Stimulated activated naive CD8-positive, alpha-beta T cell treated with anti-CD3 and anti-CD28 coated beads, Interleukin-15, Interleukin-2, amounts not matched to agents 100 ng/mL and 50 ng/mL, for 24 hours (primary cell): ENCODE data around the gene IMPDH1.

Experiments
- H3K27ac Mint-ChIP-seq: one replicate; pipeline ENCODE4 v1.8.0; 2021; ENCODE audit warnings: mild to moderate bottlenecking, mixed read lengths
- H3K27me3 Mint-ChIP-seq: one replicate; pipeline ENCODE4 v1.8.0; 2021; ENCODE audit warnings: mixed read lengths
- H3K36me3 Mint-ChIP-seq: one replicate; pipeline ENCODE4 v1.8.0; 2021; ENCODE audit warnings: low read depth, mixed read lengths
- H3K4me1 Mint-ChIP-seq: one replicate; pipeline ENCODE4 v1.8.0; 2021; ENCODE audit warnings: low read depth, mixed read lengths
- H3K4me3 Mint-ChIP-seq: one replicate; pipeline ENCODE4 v1.8.0; 2021; ENCODE audit warnings: mild to moderate bottlenecking, mixed read lengths
- H3K9me3 Mint-ChIP-seq: one replicate; pipeline ENCODE4 v1.8.0; 2021; ENCODE audit warnings: mixed read lengths

IMPDH1 gene

GRCh38 chr7:128389618-128390329, 20.0 kb downstream of the IMPDH1 start:
- Mint-ChIP-seq H3K36me3 (no peaks in the 10 kb centered on the region), H3K4me1 (no peaks in the 10 kb centered on the region), H3K4me3 (no peak overlapping the region), H3K27ac (no peak overlapping the region), H3K9me3 (no peaks in the 10 kb centered on the region), H3K27me3 (peaks cover 6% of the 10 kb centered on the region)

- no peak overlapping the region for H3K4me3 Mint-ChIP-seq
- peaks cover 6% of the 10 kb centered on the region for H3K27me3 Mint-ChIP-seq
- H3K36me3 Mint-ChIP-seq = no peaks in the 10 kb centered on the region
- no peaks in the 10 kb centered on the region for H3K9me3 Mint-ChIP-seq
- no peak overlapping the region for H3K27ac Mint-ChIP-seq
- H3K4me1 Mint-ChIP-seq = no peaks in the 10 kb centered on the region
These were observed 20.6 kb downstream of the IMPDH1 start for GRCh38 chr7:128389085-128389617.

DNA sequence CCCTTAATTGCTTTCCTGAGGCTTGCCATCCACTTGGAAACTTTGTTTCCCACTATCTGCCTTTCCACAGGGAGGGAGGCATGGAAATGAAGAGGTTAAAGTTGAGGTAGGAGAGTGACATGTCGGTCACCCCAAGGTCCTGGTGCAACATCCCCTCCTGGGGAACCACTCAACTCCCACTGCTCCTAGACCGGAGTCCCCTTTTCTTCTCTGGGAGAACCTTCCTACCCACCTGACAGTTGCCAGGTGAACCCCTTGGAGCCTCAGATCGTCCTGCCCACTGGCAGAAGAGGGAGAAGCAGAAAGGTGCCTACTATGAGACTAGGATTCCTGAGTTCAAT, 21.7 kb downstream of the IMPDH1 start:
- peaks cover 6% of the 10 kb centered on the region for H3K27me3 Mint-ChIP-seq
- H3K4me3 Mint-ChIP-seq = no peak overlapping the region
- no peak overlapping the region for H3K27ac Mint-ChIP-seq
- no peaks in the 10 kb centered on the region for H3K9me3 Mint-ChIP-seq
- H3K4me1 Mint-ChIP-seq = no peaks in the 10 kb centered on the region
- no peaks in the 10 kb centered on the region for H3K36me3 Mint-ChIP-seq

- no peaks in the 10 kb centered on the region for H3K9me3 Mint-ChIP-seq
- no peaks in the 10 kb centered on the region for H3K36me3 Mint-ChIP-seq
- no peak overlapping the region for H3K27ac Mint-ChIP-seq
- H3K4me1 Mint-ChIP-seq = no peaks in the 10 kb centered on the region
- H3K27me3 Mint-ChIP-seq = peaks cover 6% of the 10 kb centered on the region
- H3K4me3 Mint-ChIP-seq = no peak overlapping the region
These were observed 22.3 kb downstream of the IMPDH1 start for GRCh38 chr7:128387216-128388144.

DNA sequence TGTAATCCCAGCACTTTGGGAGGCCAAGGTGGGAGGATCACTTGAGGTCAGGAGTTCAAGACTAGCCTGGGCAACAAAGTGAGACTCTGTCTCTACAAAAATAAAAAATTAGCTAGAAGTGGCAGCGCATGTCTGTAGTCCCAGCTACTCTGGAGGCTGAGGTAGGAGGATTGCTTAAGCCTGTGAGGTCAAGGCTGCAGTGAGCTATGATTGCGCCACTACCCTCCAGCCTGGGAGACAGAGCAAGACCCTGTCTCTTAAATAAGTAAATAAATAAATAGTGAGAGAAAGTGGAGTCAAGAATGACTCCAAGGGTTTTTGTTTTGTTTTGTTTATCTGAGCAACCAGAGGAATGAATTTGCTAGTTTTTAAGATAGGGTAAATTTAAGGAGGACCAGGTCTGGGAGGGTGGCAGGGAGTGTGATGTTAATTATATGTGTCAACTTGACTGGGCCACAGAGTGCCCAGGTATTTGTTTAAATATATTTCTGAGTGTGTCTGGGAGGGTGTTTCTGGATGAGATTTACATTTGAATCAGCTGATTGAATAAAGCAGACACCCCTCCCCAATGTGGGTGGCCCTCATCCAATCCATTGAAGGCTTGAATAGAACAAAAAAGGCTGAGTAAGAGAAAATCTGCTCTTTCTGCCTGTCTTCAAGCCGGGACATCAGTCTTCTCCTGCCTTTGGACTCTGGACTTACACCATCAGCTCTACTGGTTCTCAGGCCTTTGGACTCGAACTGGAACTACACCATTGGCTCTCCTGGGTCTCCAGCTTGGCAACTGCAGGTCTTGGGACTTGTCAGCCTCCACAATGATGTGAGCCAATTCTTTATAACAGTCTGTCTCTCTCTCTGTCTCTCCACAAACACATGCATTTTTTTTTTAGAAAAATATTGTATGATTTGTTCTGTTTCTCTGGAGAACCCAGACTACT, 23.5 kb downstream of the IMPDH1 start:
- no peaks in the 10 kb centered on the region for H3K4me1 Mint-ChIP-seq
- no peaks in the 10 kb centered on the region for H3K9me3 Mint-ChIP-seq
- H3K4me3 Mint-ChIP-seq = no peak overlapping the region
- no peak overlapping the region for H3K27ac Mint-ChIP-seq
- H3K36me3 Mint-ChIP-seq = no peaks in the 10 kb centered on the region
- H3K27me3 Mint-ChIP-seq = peaks cover 6% of the 10 kb centered on the region

DNA sequence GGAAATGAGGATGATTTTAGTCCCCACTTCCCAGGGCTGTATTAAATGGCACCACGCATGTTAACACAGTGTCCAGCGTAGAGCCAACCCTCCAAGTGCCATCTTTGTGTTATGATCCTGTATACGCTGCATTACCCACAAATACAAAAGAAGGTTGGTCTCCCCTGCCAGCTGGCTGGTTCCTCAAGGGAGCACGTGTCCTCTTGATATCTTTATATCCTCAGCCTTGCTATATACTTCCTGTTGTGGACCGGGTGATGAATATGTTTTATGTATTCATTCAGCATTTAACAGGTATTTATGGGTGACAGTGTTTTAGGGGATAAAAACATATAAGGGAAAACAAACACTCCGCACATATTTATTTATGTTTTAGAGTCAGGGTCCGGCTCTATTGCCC, 25.1 kb downstream of the IMPDH1 start:
- H3K27me3 Mint-ChIP-seq = peaks cover 6% of the 10 kb centered on the region
- H3K4me1 Mint-ChIP-seq = no peaks in the 10 kb centered on the region
- no peak overlapping the region for H3K4me3 Mint-ChIP-seq
- H3K36me3 Mint-ChIP-seq = no peaks in the 10 kb centered on the region
- H3K27ac Mint-ChIP-seq = no peak overlapping the region
- no peaks in the 10 kb centered on the region for H3K9me3 Mint-ChIP-seq

- Mint-ChIP-seq H3K4me1 (no peaks in the 10 kb centered on the region), H3K9me3 (no peaks in the 10 kb centered on the region), H3K27ac (no peak overlapping the region), H3K36me3 (no peaks in the 10 kb centered on the region), H3K4me3 (no peak overlapping the region), H3K27me3 (peaks cover 6% of the 10 kb centered on the region)
These were observed 26.0 kb downstream of the IMPDH1 start for GRCh38 chr7:128383776-128384175.

GRCh38 chr7:128381161-128381821, 28.5 kb downstream of the IMPDH1 start:
- Mint-ChIP-seq H3K27ac (no peak overlapping the region), H3K27me3 (no peaks in the 10 kb centered on the region), H3K36me3 (no peaks in the 10 kb centered on the region), H3K4me3 (no peak overlapping the region), H3K9me3 (no peaks in the 10 kb centered on the region), H3K4me1 (no peaks in the 10 kb centered on the region)

DNA sequence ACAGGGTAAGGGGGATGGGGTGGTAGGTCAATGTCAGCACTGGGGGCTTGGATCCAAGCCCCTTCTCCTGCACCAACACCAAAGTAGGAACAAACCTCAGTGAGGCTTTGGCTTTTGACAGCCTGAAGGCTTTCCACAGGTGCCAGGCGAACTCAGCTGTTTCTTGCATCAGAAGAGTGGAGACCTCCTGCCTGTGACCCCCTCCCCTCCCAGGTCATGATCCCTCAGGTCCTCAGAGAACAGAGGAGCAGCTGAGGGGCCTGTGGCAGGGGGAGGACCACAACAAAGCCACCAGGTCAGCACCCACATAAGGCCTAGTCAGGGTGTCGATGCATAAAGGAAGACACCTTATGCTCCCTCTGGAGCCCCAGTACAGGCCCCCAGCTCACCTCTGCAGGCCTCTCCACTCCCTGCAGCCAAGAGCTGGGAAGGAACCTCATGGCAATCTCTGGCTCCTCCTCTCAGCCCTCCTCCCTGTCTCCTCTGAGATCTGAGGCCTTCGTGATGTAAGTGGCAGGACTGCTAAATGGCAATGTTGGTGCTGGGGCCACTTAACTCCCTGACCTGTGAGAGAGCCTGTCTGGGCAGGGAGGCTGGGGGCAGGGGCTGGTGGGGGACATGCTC, 29.2 kb downstream of the IMPDH1 start:
- H3K4me1 Mint-ChIP-seq = no peaks in the 10 kb centered on the region
- H3K27ac Mint-ChIP-seq = no peak overlapping the region
- no peaks in the 10 kb centered on the region for H3K9me3 Mint-ChIP-seq
- H3K4me3 Mint-ChIP-seq = no peak overlapping the region
- H3K27me3 Mint-ChIP-seq = no peaks in the 10 kb centered on the region
- no peaks in the 10 kb centered on the region for H3K36me3 Mint-ChIP-seq

DNA sequence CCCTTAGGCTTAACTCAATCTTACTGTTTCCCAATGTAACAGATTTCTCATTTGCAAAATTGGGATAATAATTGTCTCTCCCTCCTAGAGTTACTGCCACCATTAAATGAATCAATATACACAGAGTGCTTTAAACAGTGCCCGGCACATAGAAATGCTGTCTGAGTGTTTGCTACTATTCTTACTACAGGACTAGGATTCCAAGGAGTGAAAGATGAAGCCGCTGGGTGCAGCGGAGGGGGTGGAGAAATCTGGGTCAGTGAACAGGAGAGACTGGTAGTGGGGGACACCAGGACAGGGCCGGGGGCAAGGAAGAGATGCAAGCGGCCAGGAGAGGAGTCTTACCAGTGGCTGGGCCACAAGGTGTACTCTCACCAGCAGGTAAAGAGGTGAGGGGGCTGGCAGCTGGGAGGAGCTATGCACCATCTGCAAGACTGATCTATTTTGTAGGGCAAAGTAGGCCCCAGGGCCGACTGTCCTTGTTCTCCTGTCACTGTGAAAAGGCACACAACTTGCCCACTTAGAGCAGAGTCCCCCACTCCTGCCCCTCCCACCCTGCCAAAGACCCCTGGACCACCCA, 29.8 kb downstream of the IMPDH1 start:
- Mint-ChIP-seq H3K36me3 (no peaks in the 10 kb centered on the region), H3K4me1 (no peaks in the 10 kb centered on the region), H3K4me3 (no peak overlapping the region), H3K27me3 (no peaks in the 10 kb centered on the region), H3K9me3 (no peaks in the 10 kb centered on the region), H3K27ac (no peak overlapping the region)

DNA sequence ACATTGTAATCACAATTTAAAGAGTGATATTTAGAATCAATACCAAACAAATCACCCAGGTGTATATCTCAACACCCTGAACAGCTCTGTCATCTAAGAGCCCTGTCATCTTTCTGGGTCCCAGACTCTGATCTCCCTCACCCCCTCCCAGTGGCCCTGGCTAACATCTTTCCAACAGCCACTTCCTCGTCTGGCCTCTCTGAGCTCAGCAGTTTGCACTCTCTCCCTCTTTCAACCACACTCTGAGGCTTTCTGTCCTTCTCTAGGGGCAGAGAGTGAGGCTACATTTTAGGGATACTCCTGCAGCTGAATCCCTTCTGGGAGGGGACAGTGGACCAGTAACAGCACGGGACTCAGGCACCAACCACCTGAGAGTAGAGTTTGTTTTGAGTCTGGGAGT, 31.1 kb downstream of the IMPDH1 start:
- Mint-ChIP-seq H3K9me3 (no peaks in the 10 kb centered on the region), H3K27ac (no peak overlapping the region), H3K27me3 (peaks cover 5% of the 10 kb centered on the region), H3K36me3 (no peaks in the 10 kb centered on the region), H3K4me1 (no peaks in the 10 kb centered on the region), H3K4me3 (no peak overlapping the region)

DNA sequence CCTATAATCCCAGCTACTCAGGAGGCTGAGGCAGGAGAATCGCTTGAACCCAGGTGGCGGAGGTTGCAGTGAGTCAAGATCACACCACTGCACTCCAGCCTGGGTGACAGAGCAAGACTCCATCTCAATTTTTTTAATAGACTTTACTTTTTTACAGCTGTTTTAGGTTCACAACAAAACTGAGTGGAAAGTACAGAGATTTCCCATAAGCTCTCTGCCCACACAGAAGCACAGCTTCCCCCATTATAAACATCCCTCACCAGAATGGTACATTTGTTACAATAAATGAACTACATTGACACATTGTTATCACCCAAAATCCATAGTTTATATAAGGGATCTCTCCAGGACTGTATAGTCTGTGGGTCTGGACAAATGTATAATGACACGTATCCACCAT, 33.7 kb downstream of the IMPDH1 start:
- Mint-ChIP-seq H3K4me1 (no peaks in the 10 kb centered on the region), H3K4me3 (no peak overlapping the region), H3K9me3 (no peaks in the 10 kb centered on the region), H3K36me3 (no peaks in the 10 kb centered on the region), H3K27ac (no peak overlapping the region), H3K27me3 (peaks cover 10% of the 10 kb centered on the region)

DNA sequence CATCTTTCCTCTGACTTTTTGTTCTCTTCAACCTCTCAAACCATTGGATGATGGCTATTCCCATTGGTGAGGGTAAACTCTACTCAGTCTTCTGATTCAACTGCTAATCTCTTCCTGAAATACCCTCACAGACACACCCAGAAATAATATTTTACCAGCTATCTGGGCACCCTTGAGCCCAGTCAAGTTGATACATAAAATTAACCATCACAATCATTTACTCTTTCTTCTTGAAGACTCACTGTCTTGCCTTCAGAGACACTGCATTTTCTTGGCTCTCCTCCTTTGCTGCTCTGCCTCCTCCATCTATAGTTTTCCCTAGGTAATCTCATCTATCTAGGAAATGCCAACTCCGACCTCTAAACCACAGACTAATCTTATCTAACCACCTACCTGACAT, 35.7 kb downstream of the IMPDH1 start:
- Mint-ChIP-seq H3K4me1 (no peaks in the 10 kb centered on the region), H3K4me3 (no peak overlapping the region), H3K27me3 (peaks cover 10% of the 10 kb centered on the region), H3K36me3 (no peaks in the 10 kb centered on the region), H3K9me3 (no peaks in the 10 kb centered on the region), H3K27ac (no peak overlapping the region)

- H3K36me3 Mint-ChIP-seq = no peaks in the 10 kb centered on the region
- no peak overlapping the region for H3K27ac Mint-ChIP-seq
- no peak overlapping the region for H3K4me3 Mint-ChIP-seq
- H3K4me1 Mint-ChIP-seq = no peaks in the 10 kb centered on the region
- H3K9me3 Mint-ChIP-seq = no peaks in the 10 kb centered on the region
- H3K27me3 Mint-ChIP-seq = peaks cover 10% of the 10 kb centered on the region
These were observed 36.2 kb downstream of the IMPDH1 start for GRCh38 chr7:128373606-128374005.
